ENCODE results near the gene EPB41. TPM values are rescaled to one million over a fixed set of nuclear protein-coding genes. Genes with fewer than 3 reads are reported as not detected.
"Not testable (repeated sequence)": the region's sequence is repeated elsewhere in the genome, so short reads cannot be mapped to it uniquely, and the experiment has no call there.

The EPB41 gene
- polyA plus RNA-seq, 6 donors from 2014 or later: 46.6 to 72.0 (median 62.5) TPM

- no peaks in the 10 kb centered on the region for H3K9me3 Mint-ChIP-seq
These were observed 207.2 kb downstream of the EPB41 start for GRCh38 chr1:29121516-29121935.

GRCh38 chr1:29121936-29122681 is 207.7 kb downstream of the EPB41 start:
- ATAC-seq (ENCODE audit: low read depth in 2 of 2): no peak
- Mint-ChIP-seq H3K4me1 (peaks cover 9 to 14% (median 12%) of the 10 kb centered on the region in 3 donors), H3K27ac (no peak overlapping the region), H3K27me3 (peaks cover 13 to 30% (median 15%) of the 10 kb centered on the region in 3 donors), H3K36me3 (peaks cover 18 to 27% of the 10 kb centered on the region in 2 donors), H3K4me3 (peak overlapping the region in 7 of 8 donors; percentile 56 to 84 (median 62)), H3K9me3 (no peaks in the 10 kb centered on the region)
- peak; percentile 11 for DNase-seq

More at GRCh38 chr1:29121516-29121935, 207.2 kb downstream of the EPB41 start:
- ATAC-seq (ENCODE audit: low read depth in 2 of 2) (peak; percentile 20 to 28), DNase-seq (peak; percentile 9)
- Mint-ChIP-seq H3K36me3 (peaks cover 24 to 29% of the 10 kb centered on the region in 2 donors), H3K4me1 (peaks cover 9 to 14% (median 12%) of the 10 kb centered on the region in 3 donors), H3K27ac (no peak overlapping the region), H3K4me3 (peak overlapping the region in 3 of 8 donors; percentile 42 to 56 (median 51)), H3K27me3 (peaks cover 13 to 30% (median 15%) of the 10 kb centered on the region in 3 donors)

- Mint-ChIP-seq H3K27ac (no peak overlapping the region), H3K9me3 (no peaks in the 10 kb centered on the region), H3K36me3 (peaks cover 13 to 21% of the 10 kb centered on the region in 2 donors), H3K4me1 (peaks cover 9 to 14% (median 12%) of the 10 kb centered on the region in 3 donors), H3K27me3 (peaks cover 13 to 30% (median 15%) of the 10 kb centered on the region in 3 donors), H3K4me3 (peak overlapping the region in 7 of 8 donors; percentile 65 to 85 (median 82))
- ATAC-seq (ENCODE audit: low read depth in 2 of 2): no peak
- no peak for DNase-seq
These were observed 208.3 kb downstream of the EPB41 start for GRCh38 chr1:29122682-29123052.

- H3K4me3 Mint-ChIP-seq: peak overlapping the region; percentile 65 to 85 (median 80)
- peaks cover 13 to 35% (median 15%) of the 10 kb centered on the region in 3 donors for H3K27me3 Mint-ChIP-seq
- peak overlapping the region in 2 of 6 donors; percentile 15 to 63 for H3K27ac Mint-ChIP-seq
- ATAC-seq (ENCODE audit: low read depth in 2 of 2) (peak in 1 of 2 donors; percentile 18), DNase-seq (peak; percentile 11)
- H3K4me1 Mint-ChIP-seq: peaks cover 9 to 14% (median 12%) of the 10 kb centered on the region in 3 donors
- H3K9me3 Mint-ChIP-seq: no peaks in the 10 kb centered on the region
- H3K36me3 Mint-ChIP-seq: peaks cover 11 to 20% of the 10 kb centered on the region in 2 donors
These were observed 208.9 kb downstream of the EPB41 start for GRCh38 chr1:29123053-29123886.

- peaks cover 9 to 14% (median 12%) of the 10 kb centered on the region in 3 donors for H3K4me1 Mint-ChIP-seq
- peak within 1 kb of the TSS in 3 of 6 donors; percentile 5 to 63 (median 15) for H3K27ac Mint-ChIP-seq
- ATAC-seq (ENCODE audit: low read depth in 2 of 2) (peak in 1 of 2 donors; percentile 15), DNase-seq (no peak)
- H3K9me3 Mint-ChIP-seq: no peaks in the 10 kb centered on the region
- peaks cover 4 to 14% of the 10 kb centered on the region in 2 donors for H3K36me3 Mint-ChIP-seq
- peak within 1 kb of the TSS; percentile 70 to 90 (median 83) for H3K4me3 Mint-ChIP-seq
- H3K27me3 Mint-ChIP-seq: peaks cover 13 to 35% (median 15%) of the 10 kb centered on the region in 3 donors
These were observed 209.6 kb downstream of the EPB41 start, which contains the start of gene TMEM200B for GRCh38 chr1:29123887-29124365. TSS of gene TMEM200B (minus strand) at chr1:29123903. CDS start at chr1:29121828, 2,075 bp downstream.

GRCh38 chr1:29124366-29125236 is 210.2 kb downstream of the EPB41 start:
- DNase-seq: peak; percentile 45
- Mint-ChIP-seq H3K4me1 (peaks cover 9 to 14% (median 12%) of the 10 kb centered on the region in 3 donors), H3K4me3 (peak overlapping the region; percentile 70 to 90 (median 86))

GRCh38 chr1:29125237-29125641 is 210.9 kb downstream of the EPB41 start:
- Mint-ChIP-seq H3K27me3 (peaks cover 10 to 44% (median 13%) of the 10 kb centered on the region in 3 donors), H3K9me3 (no peaks in the 10 kb centered on the region), H3K36me3 (peaks cover 0 to 8% of the 10 kb centered on the region in 2 donors), H3K4me1 (peaks cover 9 to 14% (median 12%) of the 10 kb centered on the region in 3 donors), H3K4me3 (peak overlapping the region; percentile 84 to 93 (median 88)), H3K27ac (peak overlapping the region in 4 of 6 donors; percentile 38 to 82 (median 58))
- no peak for DNase-seq
- ATAC-seq (ENCODE audit: low read depth in 2 of 2): no peak

More at GRCh38 chr1:29124366-29125236, 210.2 kb downstream of the EPB41 start:
- Mint-ChIP-seq H3K36me3 (peaks cover 0 to 8% of the 10 kb centered on the region in 2 donors), H3K27ac (peak overlapping the region in 2 of 6 donors; percentile 5 to 50), H3K9me3 (no peaks in the 10 kb centered on the region), H3K27me3 (peaks cover 13 to 38% (median 15%) of the 10 kb centered on the region in 3 donors)
- ATAC-seq (ENCODE audit: low read depth in 2 of 2): peak; percentile 27 to 38

- Mint-ChIP-seq H3K27me3 (peaks cover 10 to 45% (median 13%) of the 10 kb centered on the region in 3 donors), H3K27ac (peak overlapping the region in 2 of 6 donors; percentile 50 to 82), H3K4me1 (peaks cover 9 to 14% (median 12%) of the 10 kb centered on the region in 3 donors), H3K9me3 (no peaks in the 10 kb centered on the region), H3K4me3 (peak overlapping the region; percentile 84 to 93 (median 88)), H3K36me3 (peaks cover 0 to 8% of the 10 kb centered on the region in 2 donors)
- ATAC-seq (ENCODE audit: low read depth in 2 of 2) (no peak), DNase-seq (no peak)
These were observed 211.4 kb downstream of the EPB41 start for GRCh38 chr1:29125788-29126187.

- peaks cover 10 to 42% (median 13%) of the 10 kb centered on the region in 3 donors for H3K27me3 Mint-ChIP-seq
- no peak overlapping the region for H3K27ac Mint-ChIP-seq
- peaks cover 9 to 14% (median 12%) of the 10 kb centered on the region in 3 donors for H3K4me1 Mint-ChIP-seq
- H3K36me3 Mint-ChIP-seq: peaks cover 0 to 8% of the 10 kb centered on the region in 2 donors
- H3K9me3 Mint-ChIP-seq: no peaks in the 10 kb centered on the region
- H3K4me3 Mint-ChIP-seq: peak overlapping the region; percentile 63 to 90 (median 86)
- ATAC-seq (ENCODE audit: low read depth in 2 of 2): no peak
- DNase-seq: no peak
These were observed 211.8 kb downstream of the EPB41 start for GRCh38 chr1:29126198-29126597.

- Mint-ChIP-seq H3K9me3 (no peaks in the 10 kb centered on the region), H3K27ac (no peak overlapping the region), H3K4me3 (no peak overlapping the region), H3K4me1 (peaks cover 6 to 10% (median 9%) of the 10 kb centered on the region in 3 donors), H3K27me3 (peaks cover 12 to 46% (median 35%) of the 10 kb centered on the region in 3 donors), H3K36me3 (peaks cover 0 to 8% of the 10 kb centered on the region in 2 donors)
- ATAC-seq (ENCODE audit: low read depth in 2 of 2): no peak
- DNase-seq: no peak
These were observed 214.4 kb downstream of the EPB41 start for GRCh38 chr1:29128739-29129138.

GRCh38 chr1:29129916-29130315 is 215.5 kb downstream of the EPB41 start:
- DNase-seq (no peak), ATAC-seq (ENCODE audit: low read depth in 2 of 2) (no peak)
- H3K27ac Mint-ChIP-seq: no peak overlapping the region
- H3K4me3 Mint-ChIP-seq: no peak overlapping the region
- peaks cover 15 to 54% (median 38%) of the 10 kb centered on the region in 3 donors for H3K27me3 Mint-ChIP-seq
- H3K9me3 Mint-ChIP-seq: no peaks in the 10 kb centered on the region
- peaks cover 6 to 13% (median 12%) of the 10 kb centered on the region in 3 donors for H3K4me1 Mint-ChIP-seq
- H3K36me3 Mint-ChIP-seq: peaks cover 0 to 8% of the 10 kb centered on the region in 2 donors

- not testable (repeated sequence) for H3K4me3 Mint-ChIP-seq; ATAC-seq (ENCODE audit: low read depth in 2 of 2); H3K4me1 Mint-ChIP-seq; H3K36me3 Mint-ChIP-seq; H3K27ac Mint-ChIP-seq; H3K9me3 Mint-ChIP-seq; DNase-seq
- H3K27me3 Mint-ChIP-seq: peaks cover 12 to 50% (median 27%) of the 10 kb centered on the region in 3 donors
These were observed 216.7 kb downstream of the EPB41 start for GRCh38 chr1:29131056-29131455.
